GM21447 (cell line): ENCODE data around the gene BMAL1.
"Not testable (repeated sequence)": the region's sequence is repeated elsewhere in the genome, so short reads cannot be mapped to it uniquely, and the experiment has no call there.

ENCODE experiments used
- ATAC-seq: cut with Tn5 transposase; IDR thresholded peaks from one replicate; pipeline ENCODE4 v1.9.1; 2021; ENCODE audit not compliant: unreplicated experiment

BMAL1 gene

GRCh38 chr11:13277768-13278608 is at the start of gene BMAL1:
TSS of gene BMAL1 (plus strand) at chr11:13277790. CDS start at chr11:13354309, 76,519 bp downstream.
- ATAC-seq: peak; percentile 28

- ATAC-seq: no peak
Measured at GRCh38 chr11:13228572-13228971, 49.0 kb upstream of the BMAL1 start.

DNA sequence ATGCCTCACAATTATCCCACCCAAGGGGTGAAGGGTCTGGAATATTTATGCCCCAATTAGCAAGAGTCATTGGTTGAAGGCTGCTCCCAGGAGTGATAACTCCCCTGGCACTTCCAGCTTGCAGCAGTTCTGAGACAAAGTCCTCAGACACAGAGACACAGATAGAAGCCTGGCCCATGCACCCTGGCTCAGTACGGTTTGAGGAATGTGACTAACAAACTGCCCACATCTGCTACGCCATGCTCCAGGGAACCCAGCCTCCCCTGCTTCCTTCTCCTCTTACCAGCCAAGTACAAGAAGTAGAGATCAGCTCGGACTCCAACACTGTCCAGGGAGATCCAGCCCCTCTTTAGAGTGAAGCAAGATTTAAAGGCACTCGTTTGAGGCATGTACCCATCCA is 48.5 kb upstream of the BMAL1 start:
- ATAC-seq: no peak

GRCh38 chr11:13229711-13230318 is 47.8 kb upstream of the BMAL1 start:
- ATAC-seq: no peak

GRCh38 chr11:13233173-13233745 is 44.3 kb upstream of the BMAL1 start:
- no peak for ATAC-seq

GRCh38 chr11:13235895-13236294 is 41.7 kb upstream of the BMAL1 start:
- ATAC-seq: no peak

DNA sequence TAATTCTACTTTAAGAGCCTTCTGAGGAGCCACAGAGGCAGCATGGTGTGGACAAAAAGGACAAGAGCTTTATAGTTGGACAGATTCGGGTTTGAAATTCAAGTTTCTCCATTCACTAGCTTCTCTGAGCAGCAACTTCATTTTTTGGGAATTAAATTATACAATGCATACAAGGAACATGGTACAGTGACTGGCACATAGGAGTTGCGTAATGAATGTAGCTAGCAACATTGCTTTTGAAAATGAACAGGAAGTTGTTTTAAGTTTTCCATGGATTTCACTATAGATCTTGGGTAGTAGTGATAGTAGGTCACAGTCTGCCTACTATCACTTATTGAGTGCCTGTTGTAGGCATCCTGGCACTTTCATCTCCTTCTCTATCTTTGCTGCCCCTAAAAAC is 41.0 kb upstream of the BMAL1 start:
- ATAC-seq: no peak

GRCh38 chr11:13237761-13238160 is 39.8 kb upstream of the BMAL1 start:
- no peak for ATAC-seq

DNA sequence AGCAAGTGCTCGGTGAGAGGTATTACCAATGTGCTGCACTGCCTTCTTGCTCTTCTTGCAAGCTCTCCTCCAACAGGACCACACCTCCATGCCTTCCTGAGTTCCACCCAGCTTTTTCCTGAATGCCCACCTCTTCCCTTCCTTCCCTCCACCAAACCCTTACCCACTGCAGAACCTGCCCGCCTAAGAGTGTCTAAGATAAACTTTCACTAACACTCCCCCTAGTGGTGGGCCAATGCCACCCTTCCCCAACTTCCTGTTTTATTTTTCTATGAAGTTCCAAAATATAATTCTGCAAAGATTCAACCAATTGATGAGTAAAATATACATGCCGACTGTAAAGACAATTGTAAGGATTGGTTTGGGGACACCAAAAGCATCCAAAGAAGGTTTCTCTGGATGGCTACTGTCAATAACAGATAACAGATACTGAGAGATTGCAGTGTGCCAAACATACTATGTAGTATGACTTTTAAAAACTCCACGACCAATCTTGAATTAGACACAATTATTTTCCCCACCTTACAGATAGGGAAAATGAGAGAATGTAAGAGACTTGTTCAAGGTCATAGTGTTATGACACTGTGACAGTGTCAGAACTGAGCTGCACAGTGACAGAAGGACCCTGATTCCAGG is 38.6 kb upstream of the BMAL1 start:
- no peak for ATAC-seq

DNA sequence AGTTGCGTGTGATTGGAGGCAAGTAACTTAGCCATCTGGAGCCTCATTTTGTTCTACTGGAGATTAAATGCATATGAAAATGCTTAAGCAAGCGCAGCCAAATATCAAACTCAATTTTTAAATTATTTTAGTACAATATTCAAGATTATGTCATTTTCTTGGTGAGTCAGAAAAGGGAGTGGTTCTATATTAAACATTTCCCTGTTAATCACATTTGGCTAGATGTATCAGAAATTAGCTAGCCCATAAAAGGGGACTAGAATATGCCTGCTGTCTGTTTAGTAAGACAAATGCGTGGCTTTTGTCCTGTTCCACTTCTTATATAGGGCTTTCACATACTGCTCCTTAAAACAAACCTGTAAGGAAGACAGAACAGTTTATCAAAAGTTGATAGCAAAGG is 35.0 kb upstream of the BMAL1 start:
- no peak for ATAC-seq

DNA sequence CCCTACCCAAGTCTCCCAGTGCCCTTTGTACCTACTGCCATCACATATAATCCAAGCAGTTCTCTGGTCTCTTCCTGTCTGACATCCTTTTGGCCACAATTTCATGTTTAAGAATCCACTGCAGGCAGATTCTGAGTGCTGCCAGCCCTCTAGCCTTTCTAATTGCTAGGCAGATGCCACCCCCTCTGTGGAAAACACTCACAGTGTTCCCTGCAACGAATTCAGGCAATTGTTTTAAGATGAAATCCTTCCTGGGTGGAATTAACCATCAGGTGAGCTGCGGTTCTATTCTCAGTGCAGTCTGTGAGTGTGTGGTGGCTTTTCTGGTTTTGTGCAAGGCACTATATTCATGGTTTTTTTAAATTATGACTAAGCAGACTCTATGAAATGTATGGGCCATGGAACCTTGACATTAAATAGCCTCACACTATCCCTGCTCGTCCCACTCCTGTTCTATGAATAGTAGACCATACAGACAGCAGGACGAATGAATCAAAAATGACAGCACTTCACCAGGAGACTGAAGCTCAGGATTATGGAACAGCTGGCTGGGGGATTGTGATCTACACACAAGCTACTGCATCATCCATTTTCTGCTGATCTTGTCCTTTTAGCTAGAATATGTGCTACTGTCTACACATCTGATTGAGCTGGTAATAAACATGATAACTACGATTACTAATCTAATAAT is 29.8 kb upstream of the BMAL1 start:
- ATAC-seq: no peak

DNA sequence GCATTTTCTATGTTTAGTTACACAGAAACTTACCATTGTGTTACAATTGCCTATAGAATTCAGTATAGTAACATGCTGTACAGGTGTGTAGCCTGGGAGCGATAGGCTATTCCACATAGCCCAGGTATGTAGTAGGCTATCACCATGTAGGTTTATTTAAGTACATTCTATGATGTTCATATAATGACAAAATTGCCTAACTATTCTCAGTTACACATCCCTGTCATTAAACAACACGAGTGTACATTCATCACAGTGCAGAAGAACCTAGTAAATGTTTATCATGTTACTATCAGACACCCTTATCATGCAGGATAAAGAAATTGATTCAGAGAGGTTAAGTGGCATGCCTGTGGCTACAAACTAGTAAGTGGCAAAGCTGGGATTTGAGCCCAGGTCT is 28.4 kb upstream of the BMAL1 start:
- no peak for ATAC-seq

- no peak for ATAC-seq
Measured at GRCh38 chr11:13249992-13250391, 27.6 kb upstream of the BMAL1 start.

DNA sequence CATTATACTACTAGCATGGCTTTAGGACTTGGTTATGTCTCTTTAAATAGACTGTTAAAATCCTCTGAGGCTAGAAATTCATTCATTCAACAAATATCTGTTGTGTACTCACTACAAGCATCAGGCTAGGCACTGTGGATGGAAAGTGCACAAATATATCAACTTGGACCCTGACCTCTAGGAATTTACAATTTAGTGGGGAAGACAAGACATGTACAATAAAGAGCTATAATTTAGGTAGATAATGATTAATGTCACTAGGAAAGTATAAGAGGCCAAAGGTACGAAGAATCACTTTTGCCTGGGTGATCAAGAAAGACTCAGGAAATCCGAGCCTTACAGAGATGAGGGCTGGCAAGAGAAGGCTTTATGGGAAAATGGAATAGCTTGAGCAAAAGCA is 25.6 kb upstream of the BMAL1 start:
- no peak for ATAC-seq

- ATAC-seq: no peak
Measured at GRCh38 chr11:13252438-13252837, 25.2 kb upstream of the BMAL1 start.

GRCh38 chr11:13256216-13256615 is 21.4 kb upstream of the BMAL1 start:
- no peak for ATAC-seq

- not testable (repeated sequence) for ATAC-seq
Measured at GRCh38 chr11:13258061-13258460, 19.5 kb upstream of the BMAL1 start.

DNA sequence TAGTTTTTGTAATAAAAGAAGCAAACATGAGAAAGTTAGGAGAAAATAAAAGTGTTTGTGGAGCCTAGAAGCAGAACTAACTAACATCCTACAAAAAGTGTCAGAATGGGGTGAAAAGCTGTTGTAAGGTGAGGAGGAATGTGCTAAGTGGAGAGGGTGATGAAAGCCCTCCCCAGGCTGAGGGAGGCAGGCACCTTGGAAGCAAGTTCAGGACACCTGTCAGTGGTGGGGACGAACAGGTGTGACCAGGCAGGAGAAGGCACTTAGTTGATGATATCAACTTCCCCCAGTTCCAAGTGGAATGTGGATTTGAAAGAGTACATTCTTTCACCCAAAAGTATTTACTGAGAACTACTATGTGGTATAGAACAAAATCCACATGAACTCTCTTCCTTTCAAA is 18.7 kb upstream of the BMAL1 start:
- ATAC-seq: no peak

GRCh38 chr11:13259374-13259773 is 18.2 kb upstream of the BMAL1 start:
- no peak for ATAC-seq

- no peak for ATAC-seq
Measured at GRCh38 chr11:13260201-13260962, 17.2 kb upstream of the BMAL1 start.
